Measurements from ENCODE around the gene FAM47E. TPM values are rescaled to one million over a fixed set of nuclear protein-coding genes. Genes with fewer than 3 reads are reported as not detected.

Gene FAM47E
- total and polyA plus RNA-seq, 12 donors, result 2.8 to 23.8 (median 5.3) TPM

- Histone ChIP-seq H3K4me1 (replicated peaks in 1 of 2) (peaks cover 4 to 25% of the 10 kb centered on the region in 2 donors), H3K27me3 (no peaks in the 10 kb centered on the region), H3K4me3 (no peak overlapping the region), H3K36me3 (replicated peaks in 1 of 2) (no peaks in the 10 kb centered on the region), H3K9me3 (replicated peaks in 1 of 3) (no peaks in the 10 kb centered on the region), H3K27ac (no peak overlapping the region)
- DNase-seq, result no peak
- TF ChIP-seq CTCF (IDR thresholded peaks at IDR 0.05) (no peak), POLR2A (IDR thresholded peaks at IDR 0.05) (no peak)
- WGBS, 4 donors, result 61 to 83% (median 74%) methylated on average over 4 of the region's 4 CpGs
- intact Hi-C loops (cut with DNase I), result loop anchor here (10.0 kb wide), 2 partner anchors 105 to 115 kb away; no protein-coding TSS in a partner anchor
Observed at GRCh38 chr4:76300012-76300411, 48.5 kb downstream of the FAM47E start.

GRCh38 chr4:76301068-76301774 is 49.7 kb downstream of the FAM47E start:
- WGBS, 4 donors, result 68 to 84% (median 77%) methylated on average over 4 of the region's 4 CpGs
- no peaks in the 10 kb centered on the region for H3K36me3 ChIP-seq (replicated peaks in 1 of 2)
- DNase-seq, result peak; percentile 47 to 73 (median 65)
- intact Hi-C loops (cut with DNase I), result loop anchor here (10.0 kb wide), 2 partner anchors 106 to 116 kb away; no protein-coding TSS in a partner anchor
- no peak overlapping the region for H3K4me3 ChIP-seq
- peak overlapping the region; percentile 52 to 88 (median 77) for H3K27ac ChIP-seq
- H3K4me1 ChIP-seq (replicated peaks in 1 of 2), result peaks cover 4 to 34% of the 10 kb centered on the region in 2 donors
- no peaks in the 10 kb centered on the region for H3K9me3 ChIP-seq (replicated peaks in 1 of 3)
- no peaks in the 10 kb centered on the region for H3K27me3 ChIP-seq
- TF ChIP-seq CTCF (IDR thresholded peaks at IDR 0.05) (no peak), POLR2A (IDR thresholded peaks at IDR 0.05) (peak in 1 of 2 donors; percentile 69)

- intact Hi-C loops (cut with DNase I), result loop anchor here (10.0 kb wide), 2 partner anchors 107 to 117 kb away; no protein-coding TSS in a partner anchor
Observed at GRCh38 chr4:76301775-76302162, 50.2 kb downstream of the FAM47E start.

More at GRCh38 chr4:76301775-76302162, 50.2 kb downstream of the FAM47E start:
- TF ChIP-seq CTCF (IDR thresholded peaks at IDR 0.05) (no peak), POLR2A (IDR thresholded peaks at IDR 0.05) (no peak)
- peaks cover 4 to 34% of the 10 kb centered on the region in 2 donors for H3K4me1 ChIP-seq (replicated peaks in 1 of 2)
- WGBS, 4 donors, result 13 to 33% (median 22%) methylated on average over 1 of the region's 1 CpG
- H3K4me3 ChIP-seq, result no peak overlapping the region
- no peaks in the 10 kb centered on the region for H3K36me3 ChIP-seq (replicated peaks in 1 of 2)
- H3K27me3 ChIP-seq, result no peaks in the 10 kb centered on the region
- DNase-seq, result no peak
- no peaks in the 10 kb centered on the region for H3K9me3 ChIP-seq (replicated peaks in 1 of 3)
- H3K27ac ChIP-seq, result peak overlapping the region; percentile 52 to 88 (median 77)

All from adrenal gland (tissue), 12 donors.